Coronary artery (tissue), 2 donors: ENCODE data around the gene ERCC6L2.

Experiments used
- DNase-seq: peaks from one replicate; pipeline ENCODE4 v3.0.0-alpha.2; 2017; ENCODE audit warnings: low spot score
- H3K27ac ChIP-seq, 2 donors: fragments of 200-600 bp; sonication (generic); one replicate each; pipeline ENCODE4 v1.5.1; 2016 to 2019
- H3K4me3 ChIP-seq: fragments of 200-600 bp; sonication (generic); 2 replicates; pipeline ENCODE4 v1.5.1; 2016; ENCODE audit warnings: mild to moderate bottlenecking, moderate library complexity
- CTCF ChIP-seq: fragments of 200-600 bp; sonication (generic); IDR thresholded peaks from one replicate; pipeline ENCODE4 v1.5.1; 2019; ENCODE audit warnings: antibody characterized with exemption

ERCC6L2 gene

DNA sequence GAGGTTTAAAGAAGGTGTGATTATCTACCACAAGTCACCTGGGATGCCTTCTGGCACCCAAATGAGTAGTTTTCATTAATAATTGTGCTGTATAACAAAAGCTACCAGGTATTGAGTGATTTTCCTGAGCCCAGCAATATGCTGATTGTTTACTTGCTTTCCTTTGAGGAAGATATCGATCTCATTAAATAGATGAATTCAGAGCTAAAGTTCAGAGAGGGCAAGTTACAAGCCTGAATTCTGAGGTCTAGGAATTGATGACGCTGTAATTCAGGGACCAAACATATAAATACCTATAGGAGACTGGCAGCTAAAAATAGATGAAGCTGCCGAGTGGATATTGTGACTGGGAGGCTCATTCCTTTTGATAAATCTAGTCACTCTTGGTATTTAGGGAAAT lies 1.1 kb downstream of the ERCC6L2 start:
- peak overlapping the region in 1 of 2 donors; percentile 99 for H3K27ac ChIP-seq
- no peak overlapping the region for H3K4me3 ChIP-seq
- DNase-seq, result no peak
- TF ChIP-seq CTCF, result no peak

GRCh38 chr9:95877984-95878383 lies 2.5 kb downstream of the ERCC6L2 start:
- Histone ChIP-seq H3K4me3 (no peak overlapping the region), H3K27ac (no peak overlapping the region)
- TF ChIP-seq CTCF, result no peak
- no peak for DNase-seq

DNA sequence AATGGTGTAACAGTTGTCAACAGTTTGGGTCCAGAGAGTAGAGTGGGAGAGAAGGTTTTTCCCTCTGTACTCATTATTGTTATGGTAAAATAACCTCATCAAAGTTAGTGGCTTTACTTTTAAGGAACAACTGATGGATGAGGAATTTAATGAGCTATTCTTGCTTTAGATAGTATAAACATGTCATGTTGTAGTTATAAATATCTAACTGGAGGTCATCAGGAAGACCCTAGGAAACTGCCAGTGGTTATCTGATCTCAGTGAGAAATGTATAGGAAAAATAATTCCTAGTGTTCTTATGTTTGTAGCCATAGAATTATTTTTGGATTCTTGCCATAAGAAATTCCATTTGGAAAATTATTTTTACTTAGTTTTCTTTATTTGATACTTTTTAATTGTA lies 4.1 kb downstream of the ERCC6L2 start:
- Histone ChIP-seq H3K27ac (no peak overlapping the region), H3K4me3 (no peak overlapping the region)
- no peak for TF ChIP-seq CTCF
- no peak for DNase-seq

- no peak overlapping the region for H3K27ac ChIP-seq
- DNase-seq, result no peak
- H3K4me3 ChIP-seq, result no peak overlapping the region
- no peak for TF ChIP-seq CTCF
These were observed 4.7 kb downstream of the ERCC6L2 start for GRCh38 chr9:95880021-95880690.

DNA sequence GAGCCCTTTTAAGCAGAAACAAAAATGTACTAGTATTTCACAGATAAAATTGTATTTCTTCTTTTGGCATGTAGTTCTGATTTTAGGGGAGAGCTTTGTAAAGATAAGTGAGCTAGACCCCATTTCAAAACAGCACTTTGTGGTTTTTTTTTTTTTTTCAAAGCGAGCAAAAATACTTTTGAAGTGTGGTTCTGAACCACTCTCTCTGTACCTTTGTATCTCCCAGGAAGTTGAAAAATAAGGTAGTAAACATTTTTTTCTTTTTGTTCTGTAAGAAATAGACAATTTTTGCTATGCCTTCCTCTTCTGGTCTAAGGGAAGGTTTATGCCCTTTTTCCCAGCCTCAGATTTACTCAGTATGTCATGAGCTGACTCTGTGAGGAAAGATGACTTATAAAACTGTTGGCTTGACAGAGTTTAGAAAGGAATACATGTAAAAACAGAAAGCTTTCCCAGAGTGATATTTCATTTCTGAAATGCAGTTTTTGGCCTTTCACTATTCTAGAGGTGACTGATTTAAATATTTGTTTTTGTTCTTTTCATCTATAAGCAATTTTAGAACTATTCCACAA lies 12.5 kb downstream of the ERCC6L2 start:
- Histone ChIP-seq H3K4me3 (no peak overlapping the region), H3K27ac (no peak overlapping the region)
- DNase-seq, result no peak
- no peak for TF ChIP-seq CTCF

DNA sequence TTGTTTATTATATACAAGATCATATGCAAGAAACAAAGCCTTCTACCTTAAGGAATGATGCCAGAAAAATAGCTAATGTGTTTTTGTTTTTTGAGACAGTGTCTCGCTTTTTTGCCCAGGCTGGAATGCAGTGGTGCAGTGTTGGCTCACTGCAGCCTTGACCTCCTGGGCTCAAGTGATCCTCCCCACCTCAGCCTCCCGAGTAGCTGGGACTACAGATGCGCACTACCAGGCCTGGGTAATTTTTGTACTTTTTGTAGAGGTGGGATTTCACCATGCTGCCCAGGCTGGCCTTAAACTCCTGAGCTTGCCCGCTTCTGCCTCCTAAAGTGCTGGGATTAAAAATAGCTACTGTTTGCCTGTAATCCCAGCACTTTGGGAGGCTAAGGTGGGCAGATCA lies 15.1 kb downstream of the ERCC6L2 start:
- no peak overlapping the region for H3K27ac ChIP-seq
- DNase-seq, result no peak
- no peak for TF ChIP-seq CTCF
- no peak overlapping the region for H3K4me3 ChIP-seq

DNA sequence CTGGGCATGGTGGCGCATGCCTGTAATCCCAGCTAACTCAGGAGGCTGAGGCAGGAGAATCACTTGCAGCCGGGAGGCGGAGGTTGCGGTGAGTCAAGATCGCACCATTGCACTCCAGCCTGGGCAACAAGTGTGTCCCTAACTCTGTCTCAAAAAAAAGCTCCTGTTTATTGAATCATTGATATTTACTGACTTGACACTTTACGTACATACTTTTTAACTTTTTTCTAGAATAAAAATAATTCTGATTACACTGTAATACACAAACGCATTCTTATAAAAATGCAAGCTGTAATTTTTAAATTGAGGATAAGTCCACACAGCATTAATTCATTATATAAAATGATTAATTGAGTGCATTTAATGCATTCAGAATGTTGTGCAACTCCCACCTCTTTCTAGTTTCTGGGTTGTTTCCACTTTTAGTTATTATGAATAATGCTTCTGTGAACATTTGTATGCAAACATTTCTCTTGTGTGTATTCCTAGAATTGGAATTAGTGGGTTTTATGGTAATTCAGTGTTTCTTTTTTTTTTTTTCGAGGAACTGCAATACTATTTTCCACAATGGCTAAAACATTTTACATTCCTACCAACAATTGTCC lies 15.7 kb downstream of the ERCC6L2 start:
- no peak overlapping the region for H3K4me3 ChIP-seq
- no peak for DNase-seq
- TF ChIP-seq CTCF, result no peak
- no peak overlapping the region for H3K27ac ChIP-seq
